Measurements from ENCODE around the gene MAB21L3. TPM values are rescaled to one million over a fixed set of nuclear protein-coding genes. Genes with fewer than 3 reads are reported as not detected.

The MAB21L3 gene
- total RNA-seq, 1 experiment from 2014 or later, result not detected

DNA sequence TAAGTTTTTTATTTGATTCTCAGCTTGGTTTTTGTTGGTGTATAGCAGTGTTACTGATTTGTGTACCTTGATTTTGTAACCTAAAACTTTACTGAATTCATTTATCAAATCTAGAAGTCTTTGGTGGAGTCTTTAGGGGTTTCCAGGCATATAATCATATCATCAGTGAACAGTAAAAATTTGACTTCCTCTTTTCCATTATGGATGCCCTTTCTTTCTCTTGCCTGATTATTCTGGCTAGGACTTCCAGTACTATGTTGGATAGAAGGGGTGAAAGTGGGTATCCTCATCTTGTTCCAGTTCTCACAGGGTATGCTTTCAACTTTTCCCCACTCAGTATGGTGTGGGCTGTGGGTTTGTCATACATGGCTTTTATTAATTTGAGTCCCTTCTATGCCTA, 23.6 kb upstream of the MAB21L3 start:
- H3K9me3 Mint-ChIP-seq, result peaks cover 9 to 17% of the 10 kb centered on the region in 2 experiments
- no peaks in the 10 kb centered on the region for H3K27me3 Mint-ChIP-seq (ENCODE audit: low read depth)
- no peaks in the 10 kb centered on the region for H3K4me1 Mint-ChIP-seq
- H4K8ac ChIP-seq (replicated peaks; ENCODE audit: insufficient read length, low read depth, low read length), result no peak overlapping the region
- H2AFZ ChIP-seq (ENCODE audit: low read length), result no peak overlapping the region
- no peak overlapping the region for H3K4ac ChIP-seq (ENCODE audit: low read depth, low read length)
- H2AK5ac ChIP-seq (ENCODE audit: insufficient read length, low read length), result no peak overlapping the region
- H3K27me3 ChIP-seq (ENCODE audit: insufficient read depth, low read length), result no peaks in the 10 kb centered on the region
- H3K14ac ChIP-seq (ENCODE audit: insufficient read depth, low read length), result no peak overlapping the region
- H3K79me2 ChIP-seq (ENCODE audit: insufficient read depth, low read length), result no peaks in the 10 kb centered on the region
- no peak overlapping the region for H3K18ac ChIP-seq (ENCODE audit: insufficient read length, low read depth, low read length)
- H2BK15ac ChIP-seq (ENCODE audit: low read depth, low read length), result no peak overlapping the region
- H4K5ac ChIP-seq (ENCODE audit: insufficient read length, low read depth, low read length), result no peak overlapping the region
- H2BK5ac ChIP-seq (ENCODE audit: insufficient read length, low read length), result no peak overlapping the region
- no peak overlapping the region for H4K91ac ChIP-seq (ENCODE audit: insufficient read length, low read depth, low read length)
- no peaks in the 10 kb centered on the region for H3K23me2 ChIP-seq (ENCODE audit: insufficient read length, low read depth, low read length, poor library complexity, severe bottlenecking)
- H2BK12ac ChIP-seq (ENCODE audit: insufficient read length, low read depth, low read length), result no peak overlapping the region
- peaks cover 0 to 8% (median 0%) of the 10 kb centered on the region in 3 experiments; a peak in 1 of 7 replicates for H3K36me3 Mint-ChIP-seq (ENCODE audit: insufficient read depth in 1 of 3, low read depth in 3 of 3)
- no peaks in the 10 kb centered on the region for H3K4me1 ChIP-seq (ENCODE audit: insufficient read depth, low read length)
- TF ChIP-seq, protein P1, sequence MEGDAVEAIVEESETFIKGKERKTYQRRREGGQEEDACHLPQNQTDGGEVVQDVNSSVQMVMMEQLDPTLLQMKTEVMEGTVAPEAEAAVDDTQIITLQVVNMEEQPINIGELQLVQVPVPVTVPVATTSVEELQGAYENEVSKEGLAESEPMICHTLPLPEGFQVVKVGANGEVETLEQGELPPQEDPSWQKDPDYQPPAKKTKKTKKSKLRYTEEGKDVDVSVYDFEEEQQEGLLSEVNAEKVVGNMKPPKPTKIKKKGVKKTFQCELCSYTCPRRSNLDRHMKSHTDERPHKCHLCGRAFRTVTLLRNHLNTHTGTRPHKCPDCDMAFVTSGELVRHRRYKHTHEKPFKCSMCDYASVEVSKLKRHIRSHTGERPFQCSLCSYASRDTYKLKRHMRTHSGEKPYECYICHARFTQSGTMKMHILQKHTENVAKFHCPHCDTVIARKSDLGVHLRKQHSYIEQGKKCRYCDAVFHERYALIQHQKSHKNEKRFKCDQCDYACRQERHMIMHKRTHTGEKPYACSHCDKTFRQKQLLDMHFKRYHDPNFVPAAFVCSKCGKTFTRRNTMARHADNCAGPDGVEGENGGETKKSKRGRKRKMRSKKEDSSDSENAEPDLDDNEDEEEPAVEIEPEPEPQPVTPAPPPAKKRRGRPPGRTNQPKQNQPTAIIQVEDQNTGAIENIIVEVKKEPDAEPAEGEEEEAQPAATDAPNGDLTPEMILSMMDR (conservative IDR thresholded peaks at IDR 0.05), result no peak
- no peak overlapping the region for H3K4me2 ChIP-seq (ENCODE audit: insufficient read depth, insufficient read length, low read length)
- H3T11ph ChIP-seq (ENCODE audit: low read length), result no peak overlapping the region
- H2BK20ac ChIP-seq (ENCODE audit: low read depth, low read length, poor library complexity, severe bottlenecking), result no peak overlapping the region
- no peak overlapping the region for H2BK120ac ChIP-seq (ENCODE audit: low read depth, low read length, poor library complexity, severe bottlenecking)
- no peaks in the 10 kb centered on the region for H3K9me3 ChIP-seq (ENCODE audit: control insufficient read depth, low read depth, low read length)
- no peak overlapping the region for H3K4me3 Mint-ChIP-seq
- H4K20me1 ChIP-seq (ENCODE audit: control insufficient read depth, insufficient read depth, insufficient read length), result no peaks in the 10 kb centered on the region
- no peak overlapping the region for H3K23ac ChIP-seq (ENCODE audit: insufficient read length, low read depth, low read length)
- H3K9ac ChIP-seq (ENCODE audit: extremely low read depth, insufficient read length, low read length), result no peak overlapping the region
- no peak overlapping the region for H3K56ac ChIP-seq (ENCODE audit: insufficient read length, low read depth, low read length)
- H3K27ac ChIP-seq (ENCODE audit: insufficient read length, low read depth, low read length), result no peak overlapping the region
- no peak for DNase-seq
- no peaks in the 10 kb centered on the region for H3K79me1 ChIP-seq (ENCODE audit: insufficient read depth, low read depth, low read length, poor library complexity, severe bottlenecking)
- H3K27ac Mint-ChIP-seq, result no peak overlapping the region
